Mesothelial cell of epicardium (in vitro differentiated cells): Measurements from ENCODE around the gene ASTN1. TPM values are rescaled to one million over a fixed set of nuclear protein-coding genes. Genes with fewer than 3 reads are reported as not detected.

ENCODE experiments used
- DNase-seq, 2 experiments: peaks; one replicate each; pipeline ENCODE4 v3.0.0; 2021; ENCODE audit warnings: low spot score in 2 of 2; ENCODE audit not compliant: unreplicated experiment in 2 of 2
- H3K27ac Mint-ChIP-seq: 2 replicates; pipeline ENCODE4 v1.8.0; 2021; ENCODE audit warnings: mixed read lengths
- H3K27me3 Mint-ChIP-seq: 2 replicates; pipeline ENCODE4 v1.8.0; 2021; ENCODE audit warnings: low read depth, mixed read lengths
- H3K36me3 Mint-ChIP-seq: 2 replicates; pipeline ENCODE4 v1.8.0; 2021; ENCODE audit warnings: mixed read lengths
- H3K4me1 Mint-ChIP-seq: 2 replicates; pipeline ENCODE4 v1.8.0; 2021; ENCODE audit warnings: mixed read lengths
- H3K4me3 Mint-ChIP-seq: 2 replicates; pipeline ENCODE4 v1.8.0; 2021; ENCODE audit warnings: mild to moderate bottlenecking, moderate library complexity, mixed read lengths
- H3K9me3 Mint-ChIP-seq: 2 replicates; pipeline ENCODE4 v1.8.0; 2021; ENCODE audit warnings: mixed read lengths
- total RNA-seq: library from RNA; stranded (reverse); gene quantifications from 3 replicates; pipeline ENCODE4 v1.2.1, GENCODE V29; 2021
- TF ChIP-seq, protein P1 (sequence below): fragments of 200-600 bp; sonication (generic); IDR thresholded peaks from one replicate; pipeline ENCODE4 v1.5.0; 2021; ENCODE audit warnings: antibody characterized with exemption; ENCODE audit not compliant: unreplicated experiment

Gene ASTN1
- total RNA-seq, 1 donor from 2014 or later: 4.0 TPM

- TF ChIP-seq, protein P1, sequence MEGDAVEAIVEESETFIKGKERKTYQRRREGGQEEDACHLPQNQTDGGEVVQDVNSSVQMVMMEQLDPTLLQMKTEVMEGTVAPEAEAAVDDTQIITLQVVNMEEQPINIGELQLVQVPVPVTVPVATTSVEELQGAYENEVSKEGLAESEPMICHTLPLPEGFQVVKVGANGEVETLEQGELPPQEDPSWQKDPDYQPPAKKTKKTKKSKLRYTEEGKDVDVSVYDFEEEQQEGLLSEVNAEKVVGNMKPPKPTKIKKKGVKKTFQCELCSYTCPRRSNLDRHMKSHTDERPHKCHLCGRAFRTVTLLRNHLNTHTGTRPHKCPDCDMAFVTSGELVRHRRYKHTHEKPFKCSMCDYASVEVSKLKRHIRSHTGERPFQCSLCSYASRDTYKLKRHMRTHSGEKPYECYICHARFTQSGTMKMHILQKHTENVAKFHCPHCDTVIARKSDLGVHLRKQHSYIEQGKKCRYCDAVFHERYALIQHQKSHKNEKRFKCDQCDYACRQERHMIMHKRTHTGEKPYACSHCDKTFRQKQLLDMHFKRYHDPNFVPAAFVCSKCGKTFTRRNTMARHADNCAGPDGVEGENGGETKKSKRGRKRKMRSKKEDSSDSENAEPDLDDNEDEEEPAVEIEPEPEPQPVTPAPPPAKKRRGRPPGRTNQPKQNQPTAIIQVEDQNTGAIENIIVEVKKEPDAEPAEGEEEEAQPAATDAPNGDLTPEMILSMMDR: no peak
- Mint-ChIP-seq H3K4me1 (peaks cover 2% of the 10 kb centered on the region), H3K36me3 (no peaks in the 10 kb centered on the region), H3K27ac (no peak overlapping the region), H3K9me3 (no peaks in the 10 kb centered on the region), H3K27me3 (peaks cover 32% of the 10 kb centered on the region), H3K4me3 (no peak overlapping the region)
- DNase-seq: no peak
These were observed 161.6 kb downstream of the ASTN1 start for GRCh38 chr1:177002891-177003290.

- Mint-ChIP-seq H3K36me3 (no peaks in the 10 kb centered on the region), H3K4me1 (peaks cover 4% of the 10 kb centered on the region), H3K9me3 (no peaks in the 10 kb centered on the region), H3K27ac (no peak overlapping the region), H3K27me3 (peaks cover 28% of the 10 kb centered on the region), H3K4me3 (no peak overlapping the region)
- no peak for DNase-seq
- TF ChIP-seq, protein P1: no peak
These were observed 163.0 kb downstream of the ASTN1 start for GRCh38 chr1:177001556-177001955.

- Mint-ChIP-seq H3K4me1 (peaks cover 18% of the 10 kb centered on the region), H3K27ac (no peak overlapping the region), H3K27me3 (peaks cover 26% of the 10 kb centered on the region), H3K4me3 (no peak overlapping the region), H3K9me3 (no peaks in the 10 kb centered on the region), H3K36me3 (no peaks in the 10 kb centered on the region)
- TF ChIP-seq, protein P1: no peak
- no peak for DNase-seq
These were observed 166.2 kb downstream of the ASTN1 start for GRCh38 chr1:176998183-176998795.

DNA sequence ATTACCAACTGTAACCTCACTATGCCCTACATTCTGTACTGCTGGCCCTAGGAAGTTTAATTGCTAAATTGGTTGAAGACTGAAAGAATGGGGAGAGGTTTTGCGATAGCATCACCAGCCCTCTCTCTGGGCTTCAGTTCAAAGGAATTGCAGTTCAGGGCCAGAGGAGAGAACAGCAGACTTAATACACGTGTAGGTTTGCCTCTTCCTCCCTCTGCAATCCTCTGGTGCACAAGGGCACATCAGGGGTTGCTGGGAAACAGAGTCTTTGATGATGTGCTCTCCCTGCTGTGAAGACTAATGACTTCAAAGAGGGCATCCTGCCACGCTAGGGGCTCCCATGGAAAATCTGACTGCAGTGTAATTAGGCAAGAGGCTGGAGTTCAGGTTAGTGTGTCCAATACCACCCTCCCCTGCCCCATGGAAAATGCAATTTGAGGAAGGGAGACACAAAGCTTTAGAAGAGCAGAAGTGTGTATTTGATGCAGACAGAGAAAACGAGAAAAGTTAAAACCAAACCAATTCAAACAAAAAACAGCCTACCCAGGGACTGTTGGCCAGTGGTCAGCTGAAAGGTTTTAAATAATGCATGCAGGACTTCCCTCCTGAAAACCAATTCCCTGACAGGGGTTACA, 167.9 kb downstream of the ASTN1 start:
- H3K36me3 Mint-ChIP-seq: no peaks in the 10 kb centered on the region
- no peaks in the 10 kb centered on the region for H3K9me3 Mint-ChIP-seq
- no peak for DNase-seq
- H3K27me3 Mint-ChIP-seq: peaks cover 21% of the 10 kb centered on the region
- peak overlapping the region; percentile 83 for H3K27ac Mint-ChIP-seq
- H3K4me1 Mint-ChIP-seq: peaks cover 18% of the 10 kb centered on the region
- H3K4me3 Mint-ChIP-seq: no peak overlapping the region
- TF ChIP-seq, protein P1: no peak

- TF ChIP-seq, protein P1: no peak
- Mint-ChIP-seq H3K4me1 (peaks cover 22% of the 10 kb centered on the region), H3K27ac (peak overlapping the region; percentile 10), H3K4me3 (no peak overlapping the region), H3K27me3 (peaks cover 21% of the 10 kb centered on the region), H3K36me3 (no peaks in the 10 kb centered on the region), H3K9me3 (no peaks in the 10 kb centered on the region)
- DNase-seq: no peak
These were observed 169.4 kb downstream of the ASTN1 start for GRCh38 chr1:176994931-176995596.
